SK-N-SH (cell line): ENCODE results near the gene APRT. TPM values are rescaled to one million over a fixed set of nuclear protein-coding genes. Genes with fewer than 3 reads are reported as not detected.

Experiments
- CTCF ChIA-PET: fragments of 300-600, 350-600 bp; formaldehyde crosslinking; extraction: SDS; loops from one replicate; lab custom pipeline; 2021; lab: Yijun Ruan, JAX
- POLR2A ChIA-PET: fragments of 350-600 bp; sonication (Branson Sonifier 250); formaldehyde crosslinking; extraction: SDS; loops from one replicate; lab custom pipeline; 2020; ENCODE audit warnings: antibody characterized with exemption, inconsistent platforms; lab: Yijun Ruan, JAX
- DNase-seq: peaks from one replicate; pipeline ENCODE4 v3.0.0; 2012
- H2AFZ ChIP-seq: fragments of 200-600 bp; sonication (generic); 2 replicates; pipeline ENCODE4 v1.8.1; 2016; ENCODE audit warnings: antibody characterized with exemption, mild to moderate bottlenecking, low read depth
- H3F3A ChIP-seq: fragments of 200-600 bp; sonication (generic); replicated peaks from 2 replicates; pipeline ENCODE3; 2016; ENCODE audit warnings: antibody characterized with exemption, mild to moderate bottlenecking; ENCODE audit not compliant: insufficient read depth
- H3K27ac ChIP-seq, 2 experiments: fragments of 200-500 bp in 1 of 2; fragments of 200-600 bp in 1 of 2; sonication (Bioruptor generic) in 1 of 2; sonication (generic), shearing (Covaris generic) in 1 of 2; 2 replicates each; pipeline versions ENCODE4 v1.5.1 to v1.6.1; 2014 to 2016; ENCODE audit warnings: low read depth in 2 of 2, inconsistent platforms in 1 of 2, low read length in 1 of 2, mild to moderate bottlenecking in 1 of 2, mixed read lengths in 1 of 2
- H3K27me3 ChIP-seq: fragments of 200-600 bp; sonication (generic), shearing (Covaris generic); 2 replicates; pipeline ENCODE4 v1.6.1; 2016; ENCODE audit warnings: mixed run types; ENCODE audit not compliant: insufficient read depth
- H3K36me3 ChIP-seq, 2 experiments: fragments of 200-500 bp in 1 of 2; fragments of 200-600 bp in 1 of 2; sonication (Bioruptor generic) in 1 of 2; sonication (generic) in 1 of 2; replicated peaks in 1 of 2; 2 replicates each; pipeline versions ENCODE3 to v1.5.1; 2014 to 2016; ENCODE audit warnings: low read length in 1 of 2, mild to moderate bottlenecking in 1 of 2; ENCODE audit not compliant: insufficient read depth in 2 of 2, control insufficient read depth in 1 of 2
- H3K4me1 ChIP-seq, 2 experiments: fragments of 200-500 bp in 1 of 2; fragments of 200-600 bp in 1 of 2; sonication (Bioruptor generic) in 1 of 2; sonication (generic), shearing (Covaris generic) in 1 of 2; 2 replicates each; pipeline versions ENCODE4 v1.5.1 to v1.6.1; 2014 to 2016; ENCODE audit warnings: low read depth in 1 of 2, low read length in 1 of 2, mixed run types in 1 of 2; ENCODE audit not compliant: insufficient read depth in 2 of 2, control insufficient read depth in 1 of 2
- H3K4me2 ChIP-seq: fragments of 200-600 bp; sonication (generic), shearing (Covaris generic); 2 replicates; pipeline ENCODE4 v1.6.1; 2017; ENCODE audit warnings: mixed run types
- H3K4me3 ChIP-seq, 2 experiments: fragments of 200-500 bp in 1 of 2; fragments of 200-600 bp in 1 of 2; sonication (Bioruptor generic) in 1 of 2; sonication (generic), shearing (Covaris generic) in 1 of 2; 2 replicates each; pipeline versions ENCODE4 v1.5.1 to v1.8.1; 2014 to 2016; ENCODE audit warnings: low read depth in 2 of 2, inconsistent platforms in 1 of 2, low read length in 1 of 2, mild to moderate bottlenecking in 1 of 2, mixed read lengths in 1 of 2, moderate library complexity in 1 of 2
- H3K79me2 ChIP-seq: fragments of 200-600 bp; sonication (generic); 2 replicates; pipeline ENCODE4 v1.8.1; 2017; ENCODE audit warnings: mild to moderate bottlenecking; ENCODE audit not compliant: insufficient read depth
- H3K9ac ChIP-seq: fragments of 200-600 bp; sonication (generic); 2 replicates; pipeline ENCODE4 v1.6.1; 2017; ENCODE audit warnings: mixed run types
- H3K9me2 ChIP-seq: fragments of 200-600 bp; sonication (generic); 2 replicates; pipeline ENCODE4 v1.6.1; 2017; ENCODE audit warnings: mixed run types
- H3K9me3 ChIP-seq: fragments of 200-600 bp; sonication (generic); 2 replicates; pipeline ENCODE4 v1.6.1; 2017; ENCODE audit warnings: mixed run types, mild to moderate bottlenecking, moderate library complexity
- H4K20me1 ChIP-seq: fragments of 200-600 bp; sonication (generic); 2 replicates; pipeline ENCODE4 v1.6.1; 2017; ENCODE audit warnings: mild to moderate bottlenecking, mixed run types; ENCODE audit not compliant: insufficient read depth
- CHD2 ChIP-seq: fragments of 150-350 bp; IDR thresholded peaks from 2 replicates; pipeline ENCODE4 v1.6.1; 2018; ENCODE audit warnings: low read length; ENCODE audit not compliant: partially characterized antibody
- ELF1 ChIP-seq: IDR thresholded peaks from 2 replicates; pipeline ENCODE4 v1.4.0; 2012
- EP300 ChIP-seq, 2 experiments: IDR thresholded peaks; 2 replicates each; pipeline versions ENCODE4 v1.4.0 to v1.6.1; 2012; ENCODE audit warnings: borderline replicate concordance in 1 of 2, low read depth in 1 of 2, low read length in 1 of 2
- EZH2phosphoT487 ChIP-seq: fragments of 200-600 bp; sonication (generic); IDR thresholded peaks from 2 replicates; pipeline ENCODE4 v1.6.1; 2017; ENCODE audit warnings: low read depth, mixed run types, mild to moderate bottlenecking, antibody characterized with exemption, moderate library complexity, borderline replicate concordance
- FOSL2 ChIP-seq: IDR thresholded peaks from 2 replicates; pipeline ENCODE4 v1.4.0; 2012; ENCODE audit warnings: low read depth, mild to moderate bottlenecking, moderate library complexity, borderline replicate concordance
- GABPA ChIP-seq: IDR thresholded peaks from 2 replicates; pipeline ENCODE4 v1.4.0; 2012; ENCODE audit warnings: low read depth, mild to moderate bottlenecking
- IRF3 ChIP-seq: fragments of 150-350 bp; IDR thresholded peaks from 2 replicates; pipeline ENCODE4 v1.6.1; 2016; ENCODE audit warnings: mild to moderate bottlenecking, low read depth, low read length
- NFIC ChIP-seq: IDR thresholded peaks from 2 replicates; pipeline ENCODE4 v1.4.0; 2012; ENCODE audit warnings: borderline replicate concordance
- POLR2AphosphoS5 ChIP-seq: IDR thresholded peaks from 2 replicates; pipeline ENCODE4 v1.6.1; 2012; ENCODE audit warnings: low read depth, low read length
- RAD21 ChIP-seq: IDR thresholded peaks from 2 replicates; pipeline ENCODE4 v1.6.1; 2012; ENCODE audit warnings: mild to moderate bottlenecking, low read length
- RXRA ChIP-seq: IDR thresholded peaks from 2 replicates; pipeline ENCODE4 v1.4.0; 2012; ENCODE audit warnings: low read depth, mild to moderate bottlenecking, borderline replicate concordance
- TAF1 ChIP-seq: IDR thresholded peaks from 2 replicates; pipeline ENCODE4 v1.6.1; 2012; ENCODE audit warnings: low read depth, mild to moderate bottlenecking, low read length, moderate library complexity, borderline replicate concordance
- TEAD4 ChIP-seq: IDR thresholded peaks from 2 replicates; pipeline ENCODE4 v1.4.0; 2012; ENCODE audit warnings: mild to moderate bottlenecking, borderline replicate concordance; ENCODE audit not compliant: insufficient read depth
- USF1 ChIP-seq: IDR thresholded peaks from 2 replicates; pipeline ENCODE4 v1.4.0; 2012; ENCODE audit warnings: low read depth, borderline replicate concordance
- USF2 ChIP-seq: fragments of 150-350 bp; IDR thresholded peaks from 2 replicates; pipeline ENCODE4 v1.6.1; 2017; ENCODE audit warnings: antibody characterized with exemption, low read length, low read depth, borderline replicate concordance
- YY1 ChIP-seq: IDR thresholded peaks from 2 replicates; pipeline ENCODE4 v1.4.0; 2012; ENCODE audit warnings: low read depth, mild to moderate bottlenecking
- ZBTB33 ChIP-seq: IDR thresholded peaks from 2 replicates; pipeline ENCODE4 v1.4.0; 2012; ENCODE audit warnings: low read depth, borderline replicate concordance
- WGBS: methylation state at CpG from one replicate; pipeline ENCODE4 v1.1.6; 2017; ENCODE audit warnings: low lambda C conversion rate; 5-methylcytosine and 5-hydroxymethylcytosine counted together
- polyA plus RNA-seq, 3 experiments: library from polyadenylated mRNA; depleted of rRNA; stranded (reverse); fragments of >200 nt; gene quantifications; 2 replicates each; pipeline ENCODE4 v1.2.3, GENCODE V29; 2012
- TF ChIP-seq, protein P1 (sequence below): IDR thresholded peaks from 2 replicates; pipeline ENCODE4; 2012
- TF ChIP-seq, protein P2 (sequence below): fragments of 200-600 bp; sonication (generic); IDR thresholded peaks from 2 replicates; pipeline ENCODE4 v1.6.1; 2017; ENCODE audit warnings: antibody characterized with exemption, mild to moderate bottlenecking, moderate library complexity

APRT gene
- polyA plus RNA-seq, 1 of the 3 experiments (the other 2 are of a cell fraction), result 192 TPM

- Histone ChIP-seq H3K36me3 (peaks cover 0 to 14% of the 10 kb centered on the region in 2 experiments), H3F3A (peaks cover 12% of the 10 kb centered on the region), H2AFZ (no peak overlapping the region), H3K9me2 (no peaks in the 10 kb centered on the region), H4K20me1 (0 out of 2 replicates have a peak, but pooled peaks cover 11% of the 10 kb centered on the region), H3K9ac (no peak overlapping the region), H3K4me1 (peaks cover 5 to 15% of the 10 kb centered on the region in 2 experiments; a peak in 1 of 4 replicates), H3K27me3 (no peaks in the 10 kb centered on the region), H3K9me3 (no peaks in the 10 kb centered on the region), H3K4me2 (peak overlapping the region; percentile 95; the same call in 1 of the 2 replicates), H3K79me2 (peaks cover 20% of the 10 kb centered on the region), H3K4me3 (no peak overlapping the region), H3K27ac (no peak overlapping the region)
- ChIA-PET CTCF (interaction anchor here (1.4 kb wide), 1 partner anchor 12 kb away, joined by 3 read pairs; the partner anchor contains the start of gene PABPN1L), POLR2A (no interaction called here)
- no peak for DNase-seq
- WGBS, result 74% methylated on average over 10 of the region's 20 CpGs
- TF ChIP-seq IRF3 (no peak), ELF1 (no peak), GABPA (no peak), TEAD4 (no peak), USF2 (no peak), EP300 (IDR thresholded peaks at IDR 0.05; ENCODE audit: borderline replicate concordance in 1 of 2, low read depth in 1 of 2, low read length in 1 of 2) (no peak), RXRA (no peak), USF1 (no peak), ZBTB33 (no peak), EZH2phosphoT487 (no peak), CHD2 (no peak), FOSL2 (no peak), RAD21 (no peak), YY1 (no peak), NFIC (no peak), TAF1 (no peak), POLR2AphosphoS5 (no peak)
- TF ChIP-seq, protein P1, sequence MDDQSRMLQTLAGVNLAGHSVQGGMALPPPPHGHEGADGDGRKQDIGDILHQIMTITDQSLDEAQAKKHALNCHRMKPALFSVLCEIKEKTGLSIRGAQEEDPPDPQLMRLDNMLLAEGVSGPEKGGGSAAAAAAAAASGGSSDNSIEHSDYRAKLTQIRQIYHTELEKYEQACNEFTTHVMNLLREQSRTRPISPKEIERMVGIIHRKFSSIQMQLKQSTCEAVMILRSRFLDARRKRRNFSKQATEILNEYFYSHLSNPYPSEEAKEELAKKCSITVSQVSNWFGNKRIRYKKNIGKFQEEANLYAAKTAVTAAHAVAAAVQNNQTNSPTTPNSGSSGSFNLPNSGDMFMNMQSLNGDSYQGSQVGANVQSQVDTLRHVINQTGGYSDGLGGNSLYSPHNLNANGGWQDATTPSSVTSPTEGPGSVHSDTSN, result no peak
- TF ChIP-seq, protein P2, sequence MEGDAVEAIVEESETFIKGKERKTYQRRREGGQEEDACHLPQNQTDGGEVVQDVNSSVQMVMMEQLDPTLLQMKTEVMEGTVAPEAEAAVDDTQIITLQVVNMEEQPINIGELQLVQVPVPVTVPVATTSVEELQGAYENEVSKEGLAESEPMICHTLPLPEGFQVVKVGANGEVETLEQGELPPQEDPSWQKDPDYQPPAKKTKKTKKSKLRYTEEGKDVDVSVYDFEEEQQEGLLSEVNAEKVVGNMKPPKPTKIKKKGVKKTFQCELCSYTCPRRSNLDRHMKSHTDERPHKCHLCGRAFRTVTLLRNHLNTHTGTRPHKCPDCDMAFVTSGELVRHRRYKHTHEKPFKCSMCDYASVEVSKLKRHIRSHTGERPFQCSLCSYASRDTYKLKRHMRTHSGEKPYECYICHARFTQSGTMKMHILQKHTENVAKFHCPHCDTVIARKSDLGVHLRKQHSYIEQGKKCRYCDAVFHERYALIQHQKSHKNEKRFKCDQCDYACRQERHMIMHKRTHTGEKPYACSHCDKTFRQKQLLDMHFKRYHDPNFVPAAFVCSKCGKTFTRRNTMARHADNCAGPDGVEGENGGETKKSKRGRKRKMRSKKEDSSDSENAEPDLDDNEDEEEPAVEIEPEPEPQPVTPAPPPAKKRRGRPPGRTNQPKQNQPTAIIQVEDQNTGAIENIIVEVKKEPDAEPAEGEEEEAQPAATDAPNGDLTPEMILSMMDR, result no peak
Observed at GRCh38 chr16:88854306-88855111, 42.8 kb upstream of the APRT start.
